Caco-2 (cell line): ENCODE results near the gene TAS2R46. TPM values are rescaled to one million over a fixed set of nuclear protein-coding genes. Genes with fewer than 3 reads are reported as not detected.
"Not testable (repeated sequence)": the region's sequence is repeated elsewhere in the genome, so short reads cannot be mapped to it uniquely, and the experiment has no call there.

Experiments used
- BruUV-seq: library from RNA; stranded (reverse); fragments of 400-500 nt; replicated peaks from 2 replicates; lab custom pipeline; 2021; lab: Mats Ljungman, UMichigan
- CTCF ChIA-PET: fragments of 300-600 bp; sonication (Branson Sonifier 250); formaldehyde crosslinking; loops from one replicate; lab custom pipeline; 2022; ENCODE audit warnings: antibody characterized with exemption; lab: Charles Lee
- POLR2A ChIA-PET: fragments of 300-600 bp; sonication (Branson Sonifier 250); formaldehyde crosslinking; loops from one replicate; lab custom pipeline; 2022; ENCODE audit warnings: antibody characterized with exemption; lab: Charles Lee
- DNase-seq, 2 experiments: peaks; one replicate each; pipeline versions ENCODE4 v3.0.0 to v3.0.0-alpha.2; 2020 to 2022
- H3K27me3 ChIP-seq: replicated peaks from 2 replicates; pipeline ENCODE4 v1.6.0; 2011; ENCODE audit warnings: low read length; ENCODE audit not compliant: control insufficient read depth, insufficient read depth
- H3K36me3 ChIP-seq: 2 replicates; pipeline ENCODE4 v1.5.1; 2011; ENCODE audit warnings: low read length; ENCODE audit not compliant: control insufficient read depth, insufficient read depth
- H3K4me1 ChIP-seq: fragments of 250-450 bp; sonication (Bioruptor Pico); 2 replicates; pipeline ENCODE4 v1.5.1; 2020; ENCODE audit warnings: mild to moderate bottlenecking
- H3K4me3 ChIP-seq: 2 replicates; pipeline ENCODE4 v1.5.1; 2011; ENCODE audit warnings: low read depth, mild to moderate bottlenecking, control low read depth, low read length
- H3K9me3 ChIP-seq: fragments of 250-450 bp; sonication (Bioruptor Pico); 2 replicates; pipeline ENCODE4 v1.5.1; 2020; ENCODE audit warnings: mild to moderate bottlenecking, moderate library complexity
- H3K27ac Mint-ChIP-seq: one replicate; pipeline ENCODE4 v1.8.0; 2022; ENCODE audit warnings: mixed read lengths; ENCODE audit not compliant: unreplicated experiment
- H3K27me3 Mint-ChIP-seq: one replicate; pipeline ENCODE4 v1.8.0; 2022; ENCODE audit warnings: mixed read lengths; ENCODE audit not compliant: insufficient read depth, unreplicated experiment
- H3K36me3 Mint-ChIP-seq: one replicate; pipeline ENCODE4 v1.8.0; 2022; ENCODE audit warnings: mild to moderate bottlenecking, mixed read lengths; ENCODE audit not compliant: insufficient read depth, unreplicated experiment
- H3K4me1 Mint-ChIP-seq: one replicate; pipeline ENCODE4 v1.8.0; 2022; ENCODE audit warnings: low read depth, mixed read lengths; ENCODE audit not compliant: unreplicated experiment
- H3K4me3 Mint-ChIP-seq: one replicate; pipeline ENCODE4 v1.8.0; 2022; ENCODE audit warnings: mild to moderate bottlenecking, moderate library complexity, mixed read lengths; ENCODE audit not compliant: unreplicated experiment
- H3K9me3 Mint-ChIP-seq: one replicate; pipeline ENCODE4 v1.8.0; 2022; ENCODE audit warnings: mixed read lengths; ENCODE audit not compliant: unreplicated experiment
- intact Hi-C: fragments of 100-400 bp; cut with micrococcal nuclease; formaldehyde crosslinking; loops from one replicate; pipeline ENCODE4 v1.10.0; 2022; ENCODE audit not compliant: unreplicated experiment
- total RNA-seq: library from RNA; stranded (reverse); gene quantifications from 2 replicates; pipeline ENCODE4 v1.2.3, GENCODE V29; 2022
- TF ChIP-seq, protein P1 (sequence below), 2 experiments: fragments of 200-600 bp in 1 of 2; IDR thresholded peaks; 1 replicate in 1 of 2; 2 replicates in 1 of 2; pipeline versions ENCODE4 v1.5.1 to v1.8.0; 2011 to 2022; ENCODE audit warnings: antibody characterized with exemption in 1 of 2, control low read depth in 1 of 2, inconsistent platforms in 1 of 2, low read depth in 1 of 2, low read length in 1 of 2, mild to moderate bottlenecking in 1 of 2, moderate library complexity in 1 of 2; ENCODE audit not compliant: insufficient read depth in 1 of 2, severe bottlenecking in 1 of 2, unreplicated experiment in 1 of 2

The TAS2R46 gene
- total RNA-seq, 1 experiment from 2014 or later = 2.3 TPM

- Mint-ChIP-seq H3K36me3 (peaks cover 24% of the 10 kb centered on the region), H3K27ac (no peak overlapping the region), H3K4me1 (peaks cover 8% of the 10 kb centered on the region), H3K9me3 (no peaks in the 10 kb centered on the region), H3K4me3 (no peak overlapping the region), H3K27me3 (no peaks in the 10 kb centered on the region)
- ChIA-PET CTCF (no interaction called here), POLR2A (no interaction called here)
- H3K9me3 ChIP-seq = no peaks in the 10 kb centered on the region
- intact Hi-C loops = no loop called here
- no peak overlapping the region for H3K4me3 ChIP-seq
- no peaks in the 10 kb centered on the region for H3K36me3 ChIP-seq
- TF ChIP-seq, protein P1, sequence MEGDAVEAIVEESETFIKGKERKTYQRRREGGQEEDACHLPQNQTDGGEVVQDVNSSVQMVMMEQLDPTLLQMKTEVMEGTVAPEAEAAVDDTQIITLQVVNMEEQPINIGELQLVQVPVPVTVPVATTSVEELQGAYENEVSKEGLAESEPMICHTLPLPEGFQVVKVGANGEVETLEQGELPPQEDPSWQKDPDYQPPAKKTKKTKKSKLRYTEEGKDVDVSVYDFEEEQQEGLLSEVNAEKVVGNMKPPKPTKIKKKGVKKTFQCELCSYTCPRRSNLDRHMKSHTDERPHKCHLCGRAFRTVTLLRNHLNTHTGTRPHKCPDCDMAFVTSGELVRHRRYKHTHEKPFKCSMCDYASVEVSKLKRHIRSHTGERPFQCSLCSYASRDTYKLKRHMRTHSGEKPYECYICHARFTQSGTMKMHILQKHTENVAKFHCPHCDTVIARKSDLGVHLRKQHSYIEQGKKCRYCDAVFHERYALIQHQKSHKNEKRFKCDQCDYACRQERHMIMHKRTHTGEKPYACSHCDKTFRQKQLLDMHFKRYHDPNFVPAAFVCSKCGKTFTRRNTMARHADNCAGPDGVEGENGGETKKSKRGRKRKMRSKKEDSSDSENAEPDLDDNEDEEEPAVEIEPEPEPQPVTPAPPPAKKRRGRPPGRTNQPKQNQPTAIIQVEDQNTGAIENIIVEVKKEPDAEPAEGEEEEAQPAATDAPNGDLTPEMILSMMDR (IDR thresholded peaks at IDR 0.05; ENCODE audit: insufficient read depth in 1 of 2, low read depth in 1 of 2, low read length in 1 of 2, severe bottlenecking in 1 of 2, unreplicated experiment in 1 of 2) = no peak
- no peaks in the 10 kb centered on the region for H3K27me3 ChIP-seq
- DNase-seq = no peak
- H3K4me1 ChIP-seq = no peaks in the 10 kb centered on the region
- no TSS peak for BruUV-seq
These were observed 21.9 kb downstream of the TAS2R46 start for GRCh38 chr12:11040162-11040561.

GRCh38 chr12:11039171-11039570 is 22.9 kb downstream of the TAS2R46 start:
- ChIA-PET CTCF (no interaction called here), POLR2A (no interaction called here)
- no TSS peak for BruUV-seq
- no peaks in the 10 kb centered on the region for H3K4me1 ChIP-seq
- H3K27me3 Mint-ChIP-seq = no peaks in the 10 kb centered on the region
- H3K4me3 Mint-ChIP-seq = no peak overlapping the region
- no peaks in the 10 kb centered on the region for H3K36me3 ChIP-seq
- intact Hi-C loops = no loop called here
- TF ChIP-seq, protein P1 (IDR thresholded peaks at IDR 0.05; ENCODE audit: insufficient read depth in 1 of 2, low read depth in 1 of 2, low read length in 1 of 2, severe bottlenecking in 1 of 2, unreplicated experiment in 1 of 2) = no peak
- no peaks in the 10 kb centered on the region for H3K9me3 ChIP-seq
- no peak for DNase-seq
- no peak overlapping the region for H3K27ac Mint-ChIP-seq
- H3K4me1 Mint-ChIP-seq = peaks cover 8% of the 10 kb centered on the region
- H3K27me3 ChIP-seq = no peaks in the 10 kb centered on the region
- H3K9me3 Mint-ChIP-seq = no peaks in the 10 kb centered on the region
- peaks cover 20% of the 10 kb centered on the region for H3K36me3 Mint-ChIP-seq
- H3K4me3 ChIP-seq = no peak overlapping the region

DNA sequence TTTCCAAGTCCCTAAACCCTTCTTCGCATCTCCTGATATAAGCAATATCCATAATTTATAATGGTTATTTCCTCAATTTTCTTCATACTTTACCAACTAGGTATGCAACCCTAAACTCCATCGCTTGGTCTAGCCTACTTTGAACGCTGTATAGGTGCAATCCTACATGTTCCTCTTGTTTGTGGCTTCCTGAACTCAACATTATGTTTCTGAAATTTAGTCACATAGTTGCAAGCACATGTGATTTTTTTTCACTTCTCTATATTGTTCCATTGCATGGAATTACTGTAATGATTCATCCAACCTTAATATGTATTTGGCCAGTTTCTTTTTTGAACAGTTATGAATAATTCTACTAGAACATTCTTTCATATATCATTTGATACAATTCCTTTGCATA is 28.1 kb downstream of the TAS2R46 start:
- H3K27me3 ChIP-seq, H3K4me3 ChIP-seq, H3K4me1 Mint-ChIP-seq, POLR2A ChIA-PET, CTCF ChIA-PET, H3K9me3 Mint-ChIP-seq, DNase-seq, H3K4me1 ChIP-seq, H3K27ac Mint-ChIP-seq, H3K36me3 ChIP-seq, H3K9me3 ChIP-seq, BruUV-seq, H3K4me3 Mint-ChIP-seq, H3K27me3 Mint-ChIP-seq, intact Hi-C loops: not testable (repeated sequence)
- H3K36me3 Mint-ChIP-seq = peaks cover 16% of the 10 kb centered on the region

GRCh38 chr12:11031307-11031706 is 30.8 kb downstream of the TAS2R46 start, which contains the start of gene TAS2R31:
TSS of gene TAS2R31 (minus strand) at chr12:11031407. CDS start at chr12:11031335, 72 bp downstream.
- TF ChIP-seq, protein P1 (IDR thresholded peaks at IDR 0.05; ENCODE audit: insufficient read depth in 1 of 2, low read depth in 1 of 2, low read length in 1 of 2, severe bottlenecking in 1 of 2, unreplicated experiment in 1 of 2) = no peak

More at GRCh38 chr12:11031307-11031706, 30.8 kb downstream of the TAS2R46 start, which contains the start of gene TAS2R31:
- H3K9me3 ChIP-seq = no peaks in the 10 kb centered on the region
- POLR2A ChIA-PET = no interaction called here
- Mint-ChIP-seq H3K27ac (no peak within 1 kb of the TSS), H3K4me3 (no peak within 1 kb of the TSS), H3K27me3 (no peaks in the 10 kb centered on the region), H3K36me3 (peaks cover 20% of the 10 kb centered on the region), H3K4me1 (no peaks in the 10 kb centered on the region), H3K9me3 (no peaks in the 10 kb centered on the region)
- no peak for DNase-seq
- no peaks in the 10 kb centered on the region for H3K27me3 ChIP-seq
- intact Hi-C loops = no loop called here
- BruUV-seq = no TSS peak
- no peaks in the 10 kb centered on the region for H3K4me1 ChIP-seq
- CTCF ChIA-PET = no interaction called here
- H3K4me3 ChIP-seq = no peak within 1 kb of the TSS
- peaks cover 3% of the 10 kb centered on the region for H3K36me3 ChIP-seq
